ENCODE results near the gene NBAS. TPM values are rescaled to one million over a fixed set of nuclear protein-coding genes. Genes with fewer than 3 reads are reported as not detected.

NBAS gene
- total and polyA plus RNA-seq, 10 of the 15 experiments (the other 5 are each of a cell fraction or from before 2014, with no cell fraction given): 4.3 to 32.7 (median 20.8) TPM

DNA sequence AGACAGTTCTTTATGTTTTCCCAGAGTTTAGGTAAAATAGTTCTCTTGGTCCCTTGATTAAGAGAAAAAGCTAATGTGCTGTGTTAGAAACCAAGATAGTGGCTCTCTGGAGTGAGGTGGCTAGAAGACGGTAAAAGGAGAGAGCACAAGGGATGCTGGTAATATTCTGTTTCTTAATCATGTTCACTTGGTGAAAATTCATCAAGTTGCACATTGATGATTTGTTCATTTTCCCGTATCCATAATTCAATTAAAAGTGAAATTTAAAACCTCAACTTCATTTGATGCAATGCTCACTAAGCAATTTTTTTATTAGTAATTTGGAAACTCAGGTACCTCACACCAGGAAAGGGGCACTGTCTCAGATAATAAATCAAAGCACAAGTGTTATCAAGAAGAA lies 113.8 kb downstream of the NBAS start:
- FAIRE-seq: no peak
- no peak for ATAC-seq
- H3K9ac ChIP-seq (ENCODE audit: control insufficient read depth, insufficient read depth, low read length): no peak overlapping the region
- H3K9me3 ChIP-seq (replicated peaks; ENCODE audit: control insufficient read depth, insufficient read depth, low read length): no peaks in the 10 kb centered on the region
- H3K4me2 ChIP-seq (ENCODE audit: control insufficient read depth, insufficient read depth): no peak overlapping the region
- no peak overlapping the region for H3K4me3 ChIP-seq
- H3K27ac ChIP-seq (ENCODE audit: control insufficient read depth, insufficient read depth): no peak overlapping the region
- RAD21 ChIA-PET (ENCODE audit: unreplicated experiment): no interaction called here
- CTCF ChIA-PET: no interaction called here
- DNase-seq (ENCODE audit: low read depth, low spot score): no peak
- 100% methylated on average over 2 of the region's 2 CpGs for WGBS (ENCODE audit: insufficient coverage, insufficient replicate concordance, low lambda C conversion rate, missing lambda C conversion rate)
- SMC1A ChIA-PET (ENCODE audit: uncharacterized antibody, unreplicated experiment): interaction anchor here (0.6 kb wide), 1 partner anchor 49 kb away, joined by 3 read pairs; no protein-coding TSS in a partner anchor
- H4K20me1 ChIP-seq (ENCODE audit: control insufficient read depth, insufficient read depth): no peaks in the 10 kb centered on the region
- in situ Hi-C loops (cut with MboI) (no loop called here), intact Hi-C loops (cut with micrococcal nuclease; ENCODE audit: unreplicated experiment) (no loop called here)
- TF ChIP-seq EGR1 (IDR thresholded peaks at IDR 0.05; ENCODE audit: borderline replicate concordance in 1 of 2, low read depth in 2 of 2, low read length in 2 of 2) (no peak), CHD2 (IDR thresholded peaks at IDR 0.05; ENCODE audit: borderline replicate concordance, low read depth, low read length) (no peak), PML (IDR thresholded peaks at IDR 0.05; ENCODE audit: low read length) (no peak), CBFB (IDR thresholded peaks at IDR 0.05; ENCODE audit: low read depth) (no peak), GABPA (IDR thresholded peaks at IDR 0.05; ENCODE audit: low read depth) (no peak), ASH2L (IDR thresholded peaks at IDR 0.05; ENCODE audit: borderline replicate concordance, low read depth) (no peak), CBX5 (IDR thresholded peaks at IDR 0.05; ENCODE audit: low read depth) (no peak), SMAD1 (IDR thresholded peaks at IDR 0.05; ENCODE audit: low read depth, partially characterized antibody) (no peak), RB1 (IDR thresholded peaks at IDR 0.05; ENCODE audit: borderline replicate concordance) (no peak), BHLHE40 (IDR thresholded peaks at IDR 0.05; ENCODE audit: borderline replicate concordance in 1 of 2, low read depth in 2 of 2, low read length in 1 of 2) (no peak), FOXK2 (IDR thresholded peaks at IDR 0.05) (no peak), NR2C2 (IDR thresholded peaks at IDR 0.05; ENCODE audit: borderline replicate concordance, control insufficient read depth, insufficient read length, low read depth) (no peak), RCOR1 (conservative IDR thresholded peaks at IDR 0.05; ENCODE audit: low read depth, low read length) (no peak)
- TF ChIP-seq, protein P1, sequence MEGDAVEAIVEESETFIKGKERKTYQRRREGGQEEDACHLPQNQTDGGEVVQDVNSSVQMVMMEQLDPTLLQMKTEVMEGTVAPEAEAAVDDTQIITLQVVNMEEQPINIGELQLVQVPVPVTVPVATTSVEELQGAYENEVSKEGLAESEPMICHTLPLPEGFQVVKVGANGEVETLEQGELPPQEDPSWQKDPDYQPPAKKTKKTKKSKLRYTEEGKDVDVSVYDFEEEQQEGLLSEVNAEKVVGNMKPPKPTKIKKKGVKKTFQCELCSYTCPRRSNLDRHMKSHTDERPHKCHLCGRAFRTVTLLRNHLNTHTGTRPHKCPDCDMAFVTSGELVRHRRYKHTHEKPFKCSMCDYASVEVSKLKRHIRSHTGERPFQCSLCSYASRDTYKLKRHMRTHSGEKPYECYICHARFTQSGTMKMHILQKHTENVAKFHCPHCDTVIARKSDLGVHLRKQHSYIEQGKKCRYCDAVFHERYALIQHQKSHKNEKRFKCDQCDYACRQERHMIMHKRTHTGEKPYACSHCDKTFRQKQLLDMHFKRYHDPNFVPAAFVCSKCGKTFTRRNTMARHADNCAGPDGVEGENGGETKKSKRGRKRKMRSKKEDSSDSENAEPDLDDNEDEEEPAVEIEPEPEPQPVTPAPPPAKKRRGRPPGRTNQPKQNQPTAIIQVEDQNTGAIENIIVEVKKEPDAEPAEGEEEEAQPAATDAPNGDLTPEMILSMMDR (IDR thresholded peaks at IDR 0.05 in 2 of 3, conservative IDR thresholded peaks at IDR 0.05 in 1 of 3; ENCODE audit: control insufficient read depth in 2 of 3, extremely low read depth in 1 of 3, insufficient read depth in 1 of 3, low read depth in 3 of 3, low read length in 3 of 3): no peak
- TF ChIP-seq, protein P2, sequence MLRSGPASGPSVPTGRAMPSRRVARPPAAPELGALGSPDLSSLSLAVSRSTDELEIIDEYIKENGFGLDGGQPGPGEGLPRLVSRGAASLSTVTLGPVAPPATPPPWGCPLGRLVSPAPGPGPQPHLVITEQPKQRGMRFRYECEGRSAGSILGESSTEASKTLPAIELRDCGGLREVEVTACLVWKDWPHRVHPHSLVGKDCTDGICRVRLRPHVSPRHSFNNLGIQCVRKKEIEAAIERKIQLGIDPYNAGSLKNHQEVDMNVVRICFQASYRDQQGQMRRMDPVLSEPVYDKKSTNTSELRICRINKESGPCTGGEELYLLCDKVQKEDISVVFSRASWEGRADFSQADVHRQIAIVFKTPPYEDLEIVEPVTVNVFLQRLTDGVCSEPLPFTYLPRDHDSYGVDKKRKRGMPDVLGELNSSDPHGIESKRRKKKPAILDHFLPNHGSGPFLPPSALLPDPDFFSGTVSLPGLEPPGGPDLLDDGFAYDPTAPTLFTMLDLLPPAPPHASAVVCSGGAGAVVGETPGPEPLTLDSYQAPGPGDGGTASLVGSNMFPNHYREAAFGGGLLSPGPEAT (IDR thresholded peaks at IDR 0.05; ENCODE audit: low read depth): no peak
- BruUV-seq (replicated peaks): no TSS peak
- H3K27me3 ChIP-seq (replicated peaks in 1 of 2; ENCODE audit: control insufficient read depth in 2 of 2, insufficient read depth in 2 of 2, low read length in 1 of 2): no peaks in the 10 kb centered on the region
- H2AFZ ChIP-seq (ENCODE audit: control insufficient read depth, low read depth, low read length): no peak overlapping the region
- H3K79me2 ChIP-seq (ENCODE audit: control insufficient read depth, insufficient read depth, low read length): no peaks in the 10 kb centered on the region
- no peaks in the 10 kb centered on the region for H3K4me1 ChIP-seq (ENCODE audit: control insufficient read depth, insufficient read depth, low read length)
- H3K36me3 ChIP-seq (ENCODE audit: control insufficient read depth in 2 of 2, insufficient read depth in 2 of 2, low read length in 1 of 2): no peaks in the 10 kb centered on the region; a peak in 1 of 4 replicates
- POLR2A ChIA-PET: no interaction called here

All from GM12878 (cell line).